Endothelial cell of umbilical vein (primary cell): ENCODE measurements around the gene DHX9.

Experiments used
- MYC ChIP-seq: IDR thresholded peaks from one replicate; pipeline ENCODE4 v1.6.1; 2011; ENCODE audit warnings: mild to moderate bottlenecking, low read depth, low read length
- POLR2A ChIP-seq: IDR thresholded peaks from 2 replicates; pipeline ENCODE4 v1.6.1; 2012; ENCODE audit warnings: low read depth, mild to moderate bottlenecking, control low read depth, low read length
- POLR2AphosphoS5 ChIP-seq: IDR thresholded peaks from 2 replicates; pipeline ENCODE4 v1.6.1; 2012; ENCODE audit warnings: low read depth, mild to moderate bottlenecking, control low read depth, low read length, moderate library complexity; ENCODE audit not compliant: insufficient read depth

GRCh38 chr1:182847105-182847504, 8.0 kb downstream of the DHX9 start:
- no peak for TF ChIP-seq POLR2A
- TF ChIP-seq MYC = no peak
- no peak for TF ChIP-seq POLR2AphosphoS5
